Fibroblast of skin of abdomen (primary cell): ENCODE measurements around the gene BIVM.

Source experiments
- DNase-seq: peaks from one replicate; pipeline ENCODE4 v3.0.0-alpha.2; 2013

Gene BIVM

DNA sequence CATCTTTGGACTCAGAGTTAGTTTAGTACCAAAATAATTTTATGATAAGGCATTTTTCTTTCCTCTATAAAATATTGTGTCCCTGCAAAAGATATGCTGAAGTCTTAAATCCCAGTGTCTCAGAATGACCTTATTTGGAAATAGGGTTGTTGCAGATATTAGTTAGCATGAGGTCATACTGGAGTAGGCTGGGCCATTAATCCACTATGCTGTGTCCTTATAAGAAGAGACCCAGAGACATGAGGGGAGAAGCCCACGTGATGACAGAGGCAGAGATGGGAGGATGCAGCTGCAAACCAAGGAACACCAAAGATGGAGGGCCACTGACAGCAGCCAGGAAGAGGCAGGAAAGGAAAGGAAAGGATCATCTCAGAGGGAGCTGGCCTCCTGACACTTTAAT, 6.5 kb upstream of the BIVM start:
- no peak for DNase-seq

DNA sequence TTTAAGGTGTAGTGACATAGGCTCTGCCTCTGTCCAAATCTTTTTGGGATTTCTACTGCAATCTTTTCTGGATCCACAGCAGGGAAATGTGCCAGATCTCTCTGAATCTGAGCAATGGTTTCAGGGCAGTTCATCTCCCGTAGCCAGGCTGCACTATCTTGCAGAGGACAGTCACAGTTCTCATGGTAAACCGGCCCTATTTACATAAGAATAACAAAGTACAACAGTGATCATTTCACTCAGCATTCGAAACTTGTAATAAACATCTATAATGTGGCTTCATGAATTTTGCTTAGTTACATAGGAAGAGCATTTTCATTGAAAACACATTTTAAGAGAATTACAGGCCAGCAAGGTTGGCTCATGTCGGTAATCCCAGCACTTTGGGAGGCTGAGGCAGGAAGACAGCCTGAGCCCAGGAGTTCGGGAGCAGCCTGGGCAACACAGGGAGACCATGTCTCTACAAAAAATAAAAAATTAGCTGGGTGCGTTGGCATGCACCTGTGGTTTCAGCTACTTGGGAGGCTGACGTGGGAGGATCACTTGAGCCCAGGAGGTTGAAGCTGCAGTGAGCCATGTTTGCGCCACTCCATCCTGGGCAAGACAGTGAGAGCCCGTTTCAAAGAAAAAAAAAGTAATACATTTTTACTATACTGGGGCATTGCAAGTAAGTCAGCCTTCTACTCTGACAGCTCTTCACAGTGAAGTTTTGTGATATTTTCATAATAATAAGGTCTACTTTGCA, 5.1 kb upstream of the BIVM start:
- no peak for DNase-seq

DNA sequence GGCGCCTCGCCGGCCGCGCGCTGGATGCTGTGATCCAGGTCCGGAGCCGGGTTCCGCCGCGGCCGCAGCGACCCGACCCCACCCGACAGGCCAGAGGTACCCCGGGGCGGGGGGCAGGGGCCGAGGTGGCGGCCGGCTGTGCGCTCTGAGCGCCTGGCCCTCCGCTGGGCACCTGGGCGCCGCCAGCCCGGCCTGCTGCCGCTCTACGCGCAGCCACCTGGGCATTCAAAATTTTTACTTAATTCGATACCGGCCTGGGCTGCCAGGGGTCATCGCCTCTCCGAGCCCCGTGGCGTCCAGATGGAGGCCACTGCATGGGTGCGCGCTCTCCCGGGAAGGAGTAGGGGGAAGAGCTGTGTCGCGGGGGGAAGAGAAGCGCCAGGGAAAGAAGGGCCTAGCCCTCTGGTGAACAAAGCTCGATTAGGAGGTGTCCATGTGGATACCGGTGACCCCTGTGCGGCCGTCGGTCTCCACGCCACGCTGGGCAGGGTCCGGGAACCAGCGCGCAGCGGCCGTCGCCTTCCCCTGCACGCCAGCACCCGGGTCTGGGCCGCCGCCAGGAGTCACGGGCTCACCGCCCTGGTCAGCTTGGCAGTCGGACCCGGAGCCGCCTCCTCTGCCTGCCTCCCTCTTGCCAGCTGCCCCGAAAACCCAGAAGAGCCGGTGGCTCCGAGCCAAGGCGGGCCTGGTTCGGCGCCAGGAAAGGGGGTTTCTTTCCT, 666 bp downstream of the BIVM start:
- peak; percentile 13 for DNase-seq

DNA sequence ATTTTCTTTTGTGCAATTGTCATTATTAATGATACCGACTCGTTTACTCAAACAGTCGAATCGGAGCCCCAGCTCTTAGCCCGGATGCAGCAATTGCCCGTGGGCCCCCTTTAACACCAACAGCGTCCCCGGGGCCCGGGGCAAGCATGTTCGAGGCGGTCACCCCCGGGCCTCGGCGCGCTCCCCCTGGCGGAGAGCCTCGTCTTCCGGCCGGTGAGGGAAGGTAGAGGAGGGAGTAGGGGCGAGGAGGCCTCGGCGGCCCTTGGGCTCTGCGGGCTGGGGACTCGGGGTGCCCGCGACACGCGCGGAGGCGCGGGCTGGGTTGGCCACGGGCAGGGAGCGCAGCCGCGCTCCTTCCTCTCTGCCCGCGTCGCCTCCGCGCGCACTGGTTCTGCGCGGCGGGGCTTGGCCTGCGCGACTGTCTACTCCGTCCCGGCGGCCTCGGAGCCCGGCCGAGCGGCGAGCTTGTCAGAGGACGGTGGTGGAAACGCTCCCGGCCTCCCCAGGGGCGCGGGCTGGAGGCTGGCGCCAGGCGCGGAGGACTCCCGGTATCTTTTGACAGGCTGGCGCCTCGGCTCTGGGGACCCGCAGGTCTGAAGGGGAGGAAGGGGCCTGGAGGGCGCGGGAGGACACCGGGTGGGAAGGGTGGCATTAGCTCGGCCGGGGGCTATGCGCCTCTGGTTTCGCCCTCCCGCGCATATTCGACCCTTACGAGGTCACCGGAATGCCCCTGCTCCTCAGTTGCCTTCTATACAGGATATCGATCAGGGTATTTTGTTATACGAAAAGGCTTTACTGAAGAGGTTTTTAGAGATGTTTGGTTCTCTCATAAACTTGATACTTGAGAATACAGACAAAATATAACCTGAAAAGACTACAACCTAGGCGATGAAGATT, 1.5 kb downstream of the BIVM start:
- peak; percentile 82 for DNase-seq

DNA sequence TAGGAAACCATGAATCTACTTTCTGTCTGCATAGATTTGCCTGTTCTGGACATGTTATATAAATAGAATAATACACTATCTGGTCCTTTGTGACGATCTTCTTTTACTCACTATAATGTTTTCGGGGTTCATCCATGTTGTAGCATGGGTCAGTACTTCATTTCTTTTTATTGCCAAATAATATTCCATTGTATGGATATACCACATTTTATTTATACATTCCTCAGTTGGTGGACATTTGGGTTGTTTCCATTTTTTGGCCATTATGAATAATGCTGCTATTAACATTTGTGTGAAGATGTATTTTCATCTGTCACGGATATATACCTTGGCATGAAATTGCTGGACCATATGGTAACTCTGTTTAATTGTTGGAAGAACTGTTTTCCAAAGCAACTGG, 6.8 kb downstream of the BIVM start:
- no peak for DNase-seq

DNA sequence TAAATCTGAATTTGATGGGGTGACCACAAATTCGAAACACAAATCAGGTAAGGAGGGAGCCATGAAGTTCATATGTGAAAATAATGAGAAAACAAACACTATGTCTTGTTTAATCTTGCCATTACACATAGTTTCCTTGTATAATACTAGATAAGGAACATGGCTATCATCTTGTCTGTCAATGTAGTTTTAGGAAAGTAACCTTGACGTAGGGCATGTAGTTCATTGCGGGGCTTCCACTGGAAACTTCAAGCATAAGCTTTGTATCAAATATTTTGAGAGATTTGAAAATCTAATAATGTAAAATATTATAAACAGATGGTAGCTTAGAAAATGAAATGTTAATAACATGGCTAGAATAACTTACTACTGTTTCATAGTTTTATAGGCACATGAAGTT, 8.8 kb downstream of the BIVM start:
- no peak for DNase-seq

DNA sequence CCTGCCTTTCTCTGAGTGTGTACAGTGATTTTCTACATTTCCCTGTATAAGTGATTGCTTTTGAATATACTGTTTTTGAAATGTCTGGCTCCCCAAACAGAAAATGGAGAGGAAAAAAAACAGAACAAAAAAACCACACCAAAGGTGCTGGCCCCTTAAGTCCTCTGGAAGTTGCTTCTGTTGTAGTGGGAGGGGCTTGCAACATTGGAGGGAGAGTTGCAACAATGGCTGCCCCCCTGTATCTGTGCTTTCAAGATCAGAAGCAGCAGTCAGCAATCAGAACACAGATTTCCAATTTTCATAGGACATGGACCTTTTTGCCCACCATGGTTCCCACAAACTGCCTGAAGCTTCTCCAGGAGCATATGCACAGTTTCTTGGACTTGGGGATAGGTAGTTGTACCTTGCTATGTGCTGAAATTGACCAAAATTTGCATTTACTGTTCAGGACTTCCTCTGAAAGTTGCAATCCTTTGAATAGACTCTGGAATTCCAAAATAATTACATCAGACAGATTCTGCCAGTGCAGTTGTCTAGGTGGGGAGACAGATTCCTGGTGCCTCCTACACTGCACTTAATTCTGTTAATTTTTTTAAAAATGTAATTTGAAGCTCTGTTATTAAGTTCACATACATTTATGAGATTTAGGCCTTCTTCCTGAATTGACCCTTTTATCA, 13.8 kb downstream of the BIVM start:
- DNase-seq, result peak; percentile 26

DNA sequence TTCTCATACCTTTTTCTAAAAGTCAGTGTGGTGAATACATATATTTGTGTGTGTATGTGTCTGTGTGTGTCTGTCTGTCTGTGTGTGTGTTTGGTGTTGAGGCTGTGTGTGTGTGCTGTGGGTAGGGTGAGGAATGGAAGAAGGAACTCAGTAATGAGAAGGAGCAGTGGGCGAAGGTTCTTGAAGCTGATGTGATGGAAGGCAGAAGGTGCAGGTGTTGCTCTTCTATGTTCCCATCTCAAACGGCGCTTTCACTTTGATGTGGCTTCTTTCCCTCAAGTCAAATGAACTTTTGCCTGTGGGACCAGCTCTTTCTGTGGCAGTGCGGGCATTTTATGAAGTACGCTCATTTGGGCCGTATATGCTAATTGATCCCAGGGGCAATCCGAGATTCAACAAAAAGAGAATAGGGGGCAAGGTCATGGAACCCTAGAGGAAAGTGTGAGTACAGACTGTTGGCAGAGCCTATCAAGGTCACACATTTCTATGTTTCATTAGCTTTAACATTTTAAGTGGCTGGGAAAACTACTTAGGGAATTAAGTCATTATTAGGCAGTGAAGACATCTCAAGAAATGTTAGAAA, 15.2 kb downstream of the BIVM start:
- DNase-seq, result no peak

DNA sequence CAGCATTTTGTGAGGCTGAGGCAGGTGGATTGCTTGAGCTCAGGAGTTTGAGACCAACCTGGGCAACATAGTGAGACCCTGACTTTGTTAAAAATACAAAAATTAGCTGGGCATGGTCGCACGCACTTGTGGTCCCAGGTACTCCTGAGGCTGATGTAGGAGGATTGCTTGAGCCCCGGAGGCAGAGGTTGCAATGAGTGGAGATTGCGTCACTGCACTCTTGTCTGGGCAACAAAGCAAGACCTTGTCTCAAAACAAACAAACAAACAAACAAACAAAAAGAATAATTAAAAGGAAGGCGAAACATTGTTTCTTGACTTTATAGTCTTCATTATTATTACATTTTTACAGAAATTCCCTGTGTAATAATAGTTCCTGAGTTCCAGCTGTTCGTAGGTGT, 15.9 kb downstream of the BIVM start:
- DNase-seq, result no peak

DNA sequence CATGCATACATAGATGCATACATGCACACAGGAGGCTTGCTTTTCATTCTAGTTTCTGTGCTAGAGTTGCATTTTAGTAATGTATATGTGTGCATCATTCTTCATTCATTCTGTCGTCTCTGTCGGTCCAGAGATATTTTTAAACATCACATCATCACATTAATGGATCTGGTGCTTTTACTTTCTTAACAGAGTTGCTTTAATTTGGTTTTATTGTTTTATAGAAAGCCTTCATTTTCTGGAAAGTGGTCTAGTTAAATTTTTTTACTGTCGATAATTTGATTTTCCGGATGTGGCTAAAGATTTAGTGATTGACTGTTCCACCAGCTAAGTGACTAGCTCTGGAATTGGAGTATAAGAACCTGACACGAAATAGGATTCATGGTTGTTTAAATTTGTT, 16.9 kb downstream of the BIVM start:
- no peak for DNase-seq

DNA sequence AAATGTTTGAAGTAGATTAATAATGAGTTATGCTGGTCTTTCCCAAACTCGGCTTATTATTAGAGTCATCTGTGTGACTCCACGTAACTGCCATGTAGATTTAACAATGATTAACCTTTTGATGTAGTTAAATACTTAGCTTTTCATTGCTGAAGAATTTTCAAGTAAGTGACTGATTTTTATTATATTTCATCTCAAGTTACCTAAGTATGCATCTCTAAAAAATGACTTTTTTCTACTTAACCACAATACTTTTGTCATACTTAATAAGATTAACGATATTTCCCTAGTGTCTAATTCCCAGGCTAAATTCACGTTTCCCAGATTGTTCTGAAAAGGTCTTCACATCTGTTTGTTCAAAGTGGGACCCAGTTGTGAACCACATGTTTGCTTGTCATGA, 17.8 kb downstream of the BIVM start:
- DNase-seq, result peak; percentile 61

DNA sequence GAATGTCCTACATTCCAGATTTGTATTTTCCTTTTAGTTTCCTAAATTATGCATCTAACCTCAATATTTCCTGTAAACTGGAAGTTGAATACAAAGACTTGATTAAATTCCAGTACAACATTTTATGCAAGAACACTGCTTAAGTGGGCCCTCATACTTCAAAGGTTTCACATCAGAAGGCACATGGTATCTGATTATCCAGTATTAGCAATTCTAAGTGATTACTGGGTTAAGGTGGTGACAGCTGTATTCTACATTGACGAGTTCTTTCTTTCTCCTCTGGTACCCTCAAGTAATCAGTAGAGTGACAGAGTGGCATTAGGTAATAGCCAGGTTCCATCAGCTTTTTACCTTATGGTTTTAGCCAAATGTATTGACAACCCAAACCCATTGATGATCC, 18.3 kb downstream of the BIVM start:
- DNase-seq, result no peak

DNA sequence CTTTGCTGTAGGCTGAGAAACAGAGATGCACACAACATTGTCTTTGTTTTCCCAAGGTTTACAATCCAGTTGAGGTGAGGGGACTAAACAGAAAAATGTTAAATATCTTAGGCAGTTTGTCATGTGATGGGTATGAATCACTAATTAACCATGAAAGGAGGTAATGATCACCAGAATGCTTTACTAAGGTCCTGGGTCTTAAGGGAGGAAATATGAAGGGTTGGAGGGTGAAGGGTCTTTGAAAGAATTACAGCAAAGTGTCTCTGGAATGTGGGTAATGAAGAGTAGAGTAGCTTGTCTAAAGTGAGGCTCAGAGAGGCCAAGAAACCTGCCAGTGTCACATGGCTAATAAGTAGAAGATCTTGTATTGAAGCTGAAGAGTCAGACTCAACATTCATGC, 19.0 kb downstream of the BIVM start:
- peak; percentile 57 for DNase-seq

DNA sequence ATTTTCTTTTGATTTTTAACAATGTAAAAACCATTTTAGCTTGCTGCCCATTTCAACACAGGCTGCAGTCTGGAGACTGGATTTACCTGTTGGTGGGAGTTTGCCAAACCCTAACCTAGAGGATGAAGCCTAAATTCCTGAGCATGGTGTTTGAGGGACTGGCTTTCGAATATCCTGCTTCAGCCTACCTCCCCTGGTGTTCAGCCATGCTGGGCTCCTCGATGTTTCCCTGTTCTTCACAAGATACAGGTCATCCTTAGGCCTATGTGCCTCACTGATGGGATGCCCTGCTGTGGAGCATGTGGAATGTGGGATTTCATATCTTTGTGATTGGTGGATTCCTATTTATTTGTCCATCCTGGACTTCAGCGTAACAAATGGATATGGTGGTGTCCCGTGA, 26.5 kb downstream of the BIVM start:
- no peak for DNase-seq

DNA sequence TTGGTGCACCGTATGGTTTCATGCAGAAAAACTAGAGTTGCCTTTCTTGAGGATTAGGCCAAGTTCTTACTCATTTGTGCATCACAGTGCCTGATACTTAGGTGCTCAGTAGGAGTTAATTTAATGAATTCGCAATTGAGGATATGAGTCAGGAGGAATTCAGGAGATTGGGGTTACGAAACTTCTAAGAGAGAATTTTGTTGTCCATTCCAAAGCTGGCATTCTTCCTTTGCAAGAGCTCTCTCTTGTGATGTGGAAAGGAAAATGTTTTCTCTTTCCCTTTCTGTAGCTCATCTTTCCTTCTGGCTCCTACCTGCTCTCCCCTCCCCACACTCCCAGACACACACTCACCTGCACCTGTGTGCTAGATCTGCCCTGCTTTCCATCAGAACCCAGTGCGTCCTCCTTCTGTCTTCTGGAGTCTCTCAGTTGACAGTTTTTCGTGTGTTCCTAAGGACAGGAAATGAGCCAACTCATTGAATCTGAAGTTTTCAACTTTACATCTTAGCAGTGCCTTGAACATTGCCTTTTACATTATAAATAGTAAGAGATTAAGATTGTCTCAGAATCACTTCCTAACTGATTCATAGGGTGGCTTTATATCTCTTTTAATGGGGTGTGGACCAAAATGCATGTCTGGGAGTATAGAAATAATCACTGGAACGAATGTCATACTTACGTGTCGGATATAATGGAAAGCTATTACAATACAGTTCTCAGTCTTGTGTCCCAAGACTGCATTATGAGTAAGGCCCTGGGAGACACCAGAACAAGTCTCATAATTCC, 27.2 kb downstream of the BIVM start:
- DNase-seq, result peak; percentile 93

DNA sequence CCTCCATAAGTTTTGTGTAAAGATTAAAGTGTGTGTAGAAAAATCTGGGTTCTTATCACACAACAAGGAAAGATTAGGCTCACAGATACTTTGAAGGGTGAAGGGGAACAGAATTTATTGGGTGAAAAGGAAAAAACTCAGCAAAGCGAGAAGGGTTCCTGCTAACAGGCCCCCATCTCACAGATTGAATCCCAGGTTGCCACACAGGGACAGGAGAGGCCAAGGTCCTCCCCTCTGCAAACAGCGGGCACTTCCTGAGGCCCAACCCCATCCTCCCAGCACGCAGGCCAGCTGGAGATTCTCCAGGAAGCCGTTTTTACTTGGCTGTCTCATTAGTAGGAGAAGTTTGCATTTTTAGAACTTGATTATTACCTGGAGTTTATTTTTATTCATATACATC, 31.7 kb downstream of the BIVM start:
- DNase-seq, result no peak

DNA sequence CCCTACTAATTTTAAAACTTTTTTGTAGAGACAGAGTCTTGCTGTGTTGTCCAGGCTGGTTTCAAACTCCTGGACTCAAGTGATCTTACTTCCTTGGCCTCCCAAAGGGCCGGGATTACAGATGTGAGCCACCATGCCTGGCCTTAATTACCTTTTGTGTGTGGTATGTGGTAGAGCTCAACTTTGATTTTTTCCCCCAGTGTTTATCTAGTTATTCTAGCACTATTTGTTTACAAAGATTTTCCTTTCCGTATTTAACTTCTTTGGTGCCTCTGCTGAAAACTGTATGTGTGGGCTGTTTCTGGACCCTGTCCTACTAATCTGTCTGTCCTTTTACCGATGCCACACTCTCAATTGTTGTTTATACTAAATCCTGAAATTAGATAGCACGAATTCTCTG, 37.6 kb downstream of the BIVM start:
- DNase-seq, result no peak

DNA sequence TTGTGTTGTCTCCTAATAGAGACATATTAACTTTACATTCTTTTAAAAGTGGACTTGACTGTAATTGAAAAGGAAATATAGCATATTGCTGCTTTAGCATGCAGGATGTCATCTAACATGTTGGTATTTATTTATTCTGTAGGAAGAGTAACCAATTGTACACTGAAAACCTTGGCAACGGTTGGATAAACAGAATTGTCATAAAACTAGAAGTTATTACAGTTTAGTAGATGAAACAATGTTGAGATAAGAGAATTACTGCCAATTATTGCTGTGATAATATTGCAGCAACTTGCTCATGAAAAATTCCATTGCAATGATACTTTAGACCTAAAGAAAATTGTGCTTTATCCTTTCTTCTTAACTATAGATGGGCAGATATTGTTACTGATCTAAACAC, 39.4 kb downstream of the BIVM start:
- no peak for DNase-seq

DNA sequence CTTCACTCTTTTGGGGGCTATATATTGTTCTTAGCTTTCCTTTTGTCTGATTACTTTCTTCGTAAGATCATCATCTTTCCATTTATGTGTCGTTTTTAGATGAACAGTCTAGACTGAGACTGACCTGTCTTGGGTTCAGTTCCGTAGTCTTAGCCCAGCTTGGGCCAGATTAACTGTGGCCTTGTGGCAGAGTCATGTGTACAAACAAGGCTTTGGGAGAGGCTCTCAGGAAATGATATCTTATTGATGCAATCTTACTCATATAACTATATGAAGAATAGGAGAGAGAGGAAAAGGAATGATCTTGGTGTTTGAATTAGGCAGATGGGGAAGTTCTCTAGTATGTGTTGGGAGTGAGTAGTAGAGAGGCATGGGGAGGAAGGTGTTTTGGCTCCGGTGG, 40.1 kb downstream of the BIVM start:
- DNase-seq, result no peak

DNA sequence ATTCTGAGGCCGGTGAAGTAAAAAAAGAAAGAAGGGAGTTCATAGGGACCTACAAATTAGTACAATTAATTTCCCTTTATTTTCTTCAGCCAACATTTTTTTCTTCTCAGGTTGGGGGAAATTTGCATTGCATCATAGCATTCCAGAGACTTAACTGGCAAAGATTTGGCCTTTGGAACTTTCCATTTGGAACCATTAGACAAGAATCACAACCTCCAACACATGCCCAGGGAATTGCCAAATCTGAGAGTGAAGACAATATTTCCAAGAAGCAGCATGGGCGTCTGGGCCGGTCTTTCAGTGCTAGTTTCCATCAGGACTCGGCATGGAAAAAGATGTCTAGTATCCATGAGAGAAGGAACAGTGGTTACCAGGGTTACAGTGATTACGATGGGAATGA, 40.5 kb downstream of the BIVM start:
- peak; percentile 19 for DNase-seq

DNA sequence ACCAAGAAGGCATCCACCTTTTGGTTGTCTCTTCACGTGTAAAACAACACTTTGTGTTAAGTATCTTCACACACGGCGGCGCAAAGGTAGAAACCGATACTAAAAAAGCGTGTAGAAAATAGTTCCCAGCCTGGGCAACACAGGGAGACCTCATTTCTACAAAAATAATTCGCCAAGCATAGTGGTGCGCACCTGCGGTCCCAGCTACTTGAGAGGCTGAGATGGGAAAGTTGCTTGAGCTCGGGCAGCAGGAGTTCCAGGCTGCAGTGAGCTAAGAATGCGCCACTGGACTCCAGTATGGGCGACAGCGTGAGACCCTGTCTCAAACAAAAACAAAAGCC, 46.3 kb downstream of the BIVM start:
- DNase-seq, result no peak
